PC-3 (cell line): ENCODE results near the gene ANKRD30B.
"Not testable (repeated sequence)": the region's sequence is repeated elsewhere in the genome, so short reads cannot be mapped to it uniquely, and the experiment has no call there.

Experiments used
- EZH2 ChIP-seq: fragments of 300-600 bp; sonication (generic); IDR thresholded peaks from one replicate; pipeline ENCODE4 v1.6.1; 2017; ENCODE audit warnings: antibody characterized with exemption, mild to moderate bottlenecking, low read length; ENCODE audit not compliant: unreplicated experiment
- EZH2phosphoT487 ChIP-seq: fragments of 300-600 bp; sonication (generic); IDR thresholded peaks from 2 replicates; pipeline ENCODE4 v1.6.1; 2018; ENCODE audit warnings: mild to moderate bottlenecking, antibody characterized with exemption, low read length, borderline replicate concordance
- TF ChIP-seq, protein P1 (sequence below): fragments of 300-600 bp; sonication (generic); conservative IDR thresholded peaks from 2 replicates; pipeline ENCODE4 v1.5.1; 2017; ENCODE audit warnings: antibody characterized with exemption, low read depth, mild to moderate bottlenecking, low read length

DNA sequence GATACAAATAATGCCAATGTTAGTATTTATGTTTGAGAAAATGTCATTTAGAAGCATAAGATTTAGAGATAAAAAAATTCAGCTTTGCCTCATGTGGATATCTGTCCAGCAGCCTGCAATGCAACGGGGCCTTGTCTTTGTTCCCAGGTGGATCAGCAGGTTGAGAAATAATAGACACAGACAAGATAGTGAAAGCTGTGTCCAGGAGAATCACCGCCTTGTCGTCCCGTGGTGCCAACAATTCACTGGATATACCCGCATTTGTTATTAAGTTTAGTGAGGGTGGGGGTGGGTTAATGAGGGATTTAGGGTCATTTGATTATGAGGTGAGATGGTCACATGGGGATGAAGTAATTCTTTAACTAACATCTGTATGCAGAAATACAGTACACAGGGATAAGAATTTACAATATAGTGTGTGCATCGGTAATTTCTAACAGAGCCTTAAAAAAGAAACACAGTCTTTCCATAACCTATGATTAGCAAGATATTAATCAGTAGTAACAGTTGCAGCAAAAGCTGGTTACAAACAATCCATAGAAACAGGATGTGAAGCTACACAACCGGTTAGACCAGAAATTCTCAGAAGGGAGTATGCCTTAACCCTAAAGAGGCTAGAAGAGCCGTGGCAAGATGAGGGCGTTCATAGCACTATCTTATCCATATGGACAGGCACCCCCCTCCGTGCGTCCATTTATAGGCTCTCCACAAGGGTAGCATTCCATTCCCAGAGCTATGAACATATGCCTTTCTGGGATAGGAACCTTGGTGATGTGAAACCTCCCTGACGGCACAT, 50.2 kb downstream of the ANKRD30B start:
- TF ChIP-seq, protein P1, sequence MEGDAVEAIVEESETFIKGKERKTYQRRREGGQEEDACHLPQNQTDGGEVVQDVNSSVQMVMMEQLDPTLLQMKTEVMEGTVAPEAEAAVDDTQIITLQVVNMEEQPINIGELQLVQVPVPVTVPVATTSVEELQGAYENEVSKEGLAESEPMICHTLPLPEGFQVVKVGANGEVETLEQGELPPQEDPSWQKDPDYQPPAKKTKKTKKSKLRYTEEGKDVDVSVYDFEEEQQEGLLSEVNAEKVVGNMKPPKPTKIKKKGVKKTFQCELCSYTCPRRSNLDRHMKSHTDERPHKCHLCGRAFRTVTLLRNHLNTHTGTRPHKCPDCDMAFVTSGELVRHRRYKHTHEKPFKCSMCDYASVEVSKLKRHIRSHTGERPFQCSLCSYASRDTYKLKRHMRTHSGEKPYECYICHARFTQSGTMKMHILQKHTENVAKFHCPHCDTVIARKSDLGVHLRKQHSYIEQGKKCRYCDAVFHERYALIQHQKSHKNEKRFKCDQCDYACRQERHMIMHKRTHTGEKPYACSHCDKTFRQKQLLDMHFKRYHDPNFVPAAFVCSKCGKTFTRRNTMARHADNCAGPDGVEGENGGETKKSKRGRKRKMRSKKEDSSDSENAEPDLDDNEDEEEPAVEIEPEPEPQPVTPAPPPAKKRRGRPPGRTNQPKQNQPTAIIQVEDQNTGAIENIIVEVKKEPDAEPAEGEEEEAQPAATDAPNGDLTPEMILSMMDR, result not testable (repeated sequence)
- not testable (repeated sequence) for TF ChIP-seq EZH2phosphoT487, EZH2
